HUES48 (cell line): ENCODE results near the gene DYNAP.
A peak's percentile ranks its signal among the peaks of the same experiment; 100 is the strongest.

Experiments
- H3K27ac ChIP-seq: one replicate; pipeline ENCODE4 v1.7.0; 2013; ENCODE audit warnings: low read depth, low read length, inconsistent platforms
- H3K27me3 ChIP-seq: 2 replicates; pipeline ENCODE4 v1.6.1; 2013; ENCODE audit warnings: mild to moderate bottlenecking, low read length; ENCODE audit not compliant: control insufficient read depth, insufficient read depth
- H3K36me3 ChIP-seq: 2 replicates; pipeline ENCODE4 v1.6.1; 2013; ENCODE audit warnings: low read length; ENCODE audit not compliant: control insufficient read depth, insufficient read depth
- H3K4me1 ChIP-seq: 2 replicates; pipeline ENCODE4 v1.6.1; 2013; ENCODE audit warnings: mild to moderate bottlenecking, low read length; ENCODE audit not compliant: control insufficient read depth, insufficient read depth
- H3K4me3 ChIP-seq: 2 replicates; pipeline ENCODE4 v1.5.1; 2013; ENCODE audit warnings: mild to moderate bottlenecking, low read depth, low read length
- H3K9ac ChIP-seq: 2 replicates; pipeline ENCODE4 v1.6.1; 2013; ENCODE audit warnings: mild to moderate bottlenecking, low read depth, low read length, moderate library complexity
- H3K9me3 ChIP-seq: 2 replicates; pipeline ENCODE4 v1.6.1; 2013; ENCODE audit warnings: low read length; ENCODE audit not compliant: control insufficient read depth, insufficient read depth

The DYNAP gene

GRCh38 chr18:54606835-54607212 lies 15.8 kb downstream of the DYNAP start:
- no peaks in the 10 kb centered on the region for H3K27me3 ChIP-seq
- H3K27ac ChIP-seq: peak overlapping the region; percentile 97
- peak overlapping the region; percentile 64 for H3K9ac ChIP-seq
- H3K4me3 ChIP-seq: peak overlapping the region; percentile 46
- H3K36me3 ChIP-seq: no peaks in the 10 kb centered on the region
- H3K9me3 ChIP-seq: no peaks in the 10 kb centered on the region
- H3K4me1 ChIP-seq: peaks cover 43% of the 10 kb centered on the region

GRCh38 chr18:54607213-54608027 lies 16.4 kb downstream of the DYNAP start:
- peak overlapping the region; percentile 64 for H3K9ac ChIP-seq
- H3K27ac ChIP-seq: peak overlapping the region; percentile 97
- H3K9me3 ChIP-seq: no peaks in the 10 kb centered on the region
- H3K27me3 ChIP-seq: no peaks in the 10 kb centered on the region
- peak overlapping the region; percentile 46 for H3K4me3 ChIP-seq
- H3K36me3 ChIP-seq: no peaks in the 10 kb centered on the region
- H3K4me1 ChIP-seq: peaks cover 43% of the 10 kb centered on the region

GRCh38 chr18:54608028-54608642 lies 17.1 kb downstream of the DYNAP start:
- no peaks in the 10 kb centered on the region for H3K9me3 ChIP-seq
- peak overlapping the region; percentile 46 for H3K4me3 ChIP-seq
- peak overlapping the region; percentile 40 for H3K9ac ChIP-seq
- H3K36me3 ChIP-seq: no peaks in the 10 kb centered on the region
- no peaks in the 10 kb centered on the region for H3K27me3 ChIP-seq
- H3K27ac ChIP-seq: peak overlapping the region; percentile 97
- peaks cover 43% of the 10 kb centered on the region for H3K4me1 ChIP-seq

- Histone ChIP-seq H3K27me3 (no peaks in the 10 kb centered on the region), H3K27ac (no peak overlapping the region), H3K36me3 (no peaks in the 10 kb centered on the region), H3K9me3 (no peaks in the 10 kb centered on the region), H3K9ac (no peak overlapping the region), H3K4me3 (no peak overlapping the region), H3K4me1 (peaks cover 33% of the 10 kb centered on the region)
These were observed 20.8 kb downstream of the DYNAP start for GRCh38 chr18:54611816-54612215.

- H3K4me3 ChIP-seq: no peak overlapping the region
- H3K9me3 ChIP-seq: no peaks in the 10 kb centered on the region
- H3K27ac ChIP-seq: no peak overlapping the region
- peaks cover 29% of the 10 kb centered on the region for H3K4me1 ChIP-seq
- H3K36me3 ChIP-seq: no peaks in the 10 kb centered on the region
- no peaks in the 10 kb centered on the region for H3K27me3 ChIP-seq
- H3K9ac ChIP-seq: no peak overlapping the region
These were observed 21.2 kb downstream of the DYNAP start for GRCh38 chr18:54612237-54612636.

GRCh38 chr18:54613174-54613573 lies 22.1 kb downstream of the DYNAP start:
- no peak overlapping the region for H3K27ac ChIP-seq
- H3K9me3 ChIP-seq: no peaks in the 10 kb centered on the region
- no peak overlapping the region for H3K4me3 ChIP-seq
- no peaks in the 10 kb centered on the region for H3K27me3 ChIP-seq
- H3K36me3 ChIP-seq: no peaks in the 10 kb centered on the region
- no peak overlapping the region for H3K9ac ChIP-seq
- H3K4me1 ChIP-seq: peaks cover 19% of the 10 kb centered on the region

- H3K9me3 ChIP-seq: no peaks in the 10 kb centered on the region
- H3K36me3 ChIP-seq: no peaks in the 10 kb centered on the region
- no peaks in the 10 kb centered on the region for H3K27me3 ChIP-seq
- H3K4me1 ChIP-seq: no peaks in the 10 kb centered on the region
- no peak overlapping the region for H3K27ac ChIP-seq
- no peak overlapping the region for H3K4me3 ChIP-seq
- no peak overlapping the region for H3K9ac ChIP-seq
These were observed 25.3 kb downstream of the DYNAP start for GRCh38 chr18:54616220-54616848.

GRCh38 chr18:54622084-54622483 lies 31.0 kb downstream of the DYNAP start:
- Histone ChIP-seq H3K4me1 (no peaks in the 10 kb centered on the region), H3K9ac (no peak overlapping the region), H3K27ac (no peak overlapping the region), H3K9me3 (peaks cover 35% of the 10 kb centered on the region), H3K4me3 (no peak overlapping the region), H3K27me3 (no peaks in the 10 kb centered on the region), H3K36me3 (no peaks in the 10 kb centered on the region)

GRCh38 chr18:54626779-54627178 lies 35.7 kb downstream of the DYNAP start:
- Histone ChIP-seq H3K27me3 (no peaks in the 10 kb centered on the region), H3K9ac (no peak overlapping the region), H3K36me3 (no peaks in the 10 kb centered on the region), H3K4me1 (no peaks in the 10 kb centered on the region), H3K27ac (no peak overlapping the region), H3K9me3 (peaks cover 36% of the 10 kb centered on the region), H3K4me3 (no peak overlapping the region)

GRCh38 chr18:54630963-54631362 lies 39.9 kb downstream of the DYNAP start:
- no peaks in the 10 kb centered on the region for H3K27me3 ChIP-seq
- no peak overlapping the region for H3K4me3 ChIP-seq
- H3K27ac ChIP-seq: no peak overlapping the region
- peaks cover 8% of the 10 kb centered on the region for H3K9me3 ChIP-seq
- no peaks in the 10 kb centered on the region for H3K4me1 ChIP-seq
- H3K9ac ChIP-seq: no peak overlapping the region
- no peaks in the 10 kb centered on the region for H3K36me3 ChIP-seq

- H3K9ac ChIP-seq: no peak overlapping the region
- no peaks in the 10 kb centered on the region for H3K36me3 ChIP-seq
- H3K27me3 ChIP-seq: no peaks in the 10 kb centered on the region
- no peak overlapping the region for H3K27ac ChIP-seq
- no peaks in the 10 kb centered on the region for H3K9me3 ChIP-seq
- H3K4me1 ChIP-seq: peaks cover 5% of the 10 kb centered on the region
- no peak overlapping the region for H3K4me3 ChIP-seq
These were observed 45.2 kb downstream of the DYNAP start for GRCh38 chr18:54636217-54636616.
